Heart left ventricle (tissue), 16 donors: ENCODE data around the gene MRI1. TPM values are rescaled to one million over a fixed set of nuclear protein-coding genes. Genes with fewer than 3 reads are reported as not detected.

Experiments used
- ATAC-seq, 4 donors: fragments of 200-7000 bp; cut with Tn5 transposase; one replicate each; pipeline ENCODE4 v1.9.1; 2020 to 2022; ENCODE audit warnings: moderate library complexity in 4 of 4, mild to moderate bottlenecking in 3 of 4, moderate number of reproducible peaks in 1 of 4
- DNase-seq, 5 donors: peaks; one replicate each; pipeline ENCODE4 v3.0.0-alpha.2; 2020
- H3K27ac ChIP-seq, 12 donors: fragments of 200-600 bp; sonication (generic) in 4 of 12; one replicate each; pipeline versions ENCODE4 v1.5.0 to v1.8.0; 2016 to 2022; ENCODE audit warnings: mild to moderate bottlenecking in 2 of 12
- H3K27me3 ChIP-seq, 9 donors: fragments of 200-600 bp; sonication (generic) in 2 of 9; one replicate each; pipeline versions ENCODE4 v1.5.1 to v1.8.0; 2016 to 2022; ENCODE audit warnings: mild to moderate bottlenecking in 3 of 9
- H3K36me3 ChIP-seq, 9 donors: fragments of 200-600 bp; sonication (generic) in 2 of 9; one replicate each; pipeline versions ENCODE4 v1.5.0 to v1.8.0; 2018 to 2022; ENCODE audit warnings: mild to moderate bottlenecking in 2 of 9
- H3K4me1 ChIP-seq, 12 donors: fragments of 200-600 bp; sonication (generic) in 4 of 12; one replicate each; pipeline versions ENCODE4 v1.5.0 to v1.8.0; 2016 to 2022; ENCODE audit warnings: mild to moderate bottlenecking in 3 of 12
- H3K4me3 ChIP-seq, 12 donors: fragments of 200-600 bp; sonication (generic) in 4 of 12; one replicate each; pipeline versions ENCODE4 v1.5.0 to v1.8.0; 2017 to 2022; ENCODE audit warnings: mild to moderate bottlenecking in 9 of 12, moderate library complexity in 4 of 12
- H3K9me3 ChIP-seq, 12 donors: fragments of 200-600 bp; sonication (generic) in 4 of 12; one replicate each; pipeline versions ENCODE4 v1.5.0 to v1.8.0; 2016 to 2022; ENCODE audit warnings: mild to moderate bottlenecking in 1 of 12
- CTCF ChIP-seq, 12 donors: fragments of 200-600 bp; sonication (generic) in 4 of 12; IDR thresholded peaks; one replicate each; pipeline versions ENCODE4 v1.5.0 to v1.8.0; 2018 to 2022; ENCODE audit warnings: antibody characterized with exemption in 12 of 12, mild to moderate bottlenecking in 5 of 12
- POLR2A ChIP-seq, 2 donors: fragments of 450-650 bp; IDR thresholded peaks; one replicate each; pipeline ENCODE4 v1.6.1; 2017; ENCODE audit warnings: antibody characterized with exemption in 2 of 2, mild to moderate bottlenecking in 2 of 2, moderate library complexity in 2 of 2
- WGBS, 4 donors: extraction: QIAGEN DNeasy Blood & Tissue Kit in 2 of 4; methylation state at CpG; one replicate each; pipeline versions ENCODE4 v1.1.5 to v1.1.7; 2013 to 2018; 5-methylcytosine and 5-hydroxymethylcytosine counted together
- intact Hi-C, 10 donors: fragments of 100-400 bp; cut with DNase I; formaldehyde crosslinking; loops; one replicate each; pipeline versions ENCODE4 v1.11.1 to v1.14.2; 2022
- polyA plus RNA-seq, 2 donors: library from polyadenylated mRNA; stranded (reverse); fragments of 200-250 nt; gene quantifications; one replicate each; pipeline ENCODE4 v1.2.3, GENCODE V29; 2013
- total RNA-seq, 9 donors: library from RNA; depleted of rRNA in 2 of 9; stranded (reverse); fragments of >200 nt in 2 of 9; fragmentation: NEBNext Ultra II Directional in 3 of 9; extraction: Animal tissue kit (Norgen Biotek cat#: 25700) in 3 of 9; gene quantifications; one replicate each; pipeline versions ENCODE4 v1.1.0 to v1.2.4, GENCODE V29; 2016 to 2023
- donor health status: ischemic (EF 13 %, LVEDD 7.1; RV severe dilation, severe dysfunction).
- donor health status: healthy with polysubstance abuse.
- donor health status: DM: no; HTN: yes; CAD: no.
- donor health status: DM: no; HTN: no; CAD: no.
- donor health status: ischemic (EF 25% LVEDD 6.9; RV normal size, moderate dysfunction).
- donor health status: ischemic (EF 25% LVEDD 5.7; RV mildly dilated, moderate dysfunction).
- donor health status: healthy.
- donor health status: DM: yes; HTN: yes; CAD: no.
- donor health status: ischemic (EF 35%, LVEDD 5.7; RV mildly dilated, moderate dysfunction).
- donor health status: nonischemic (EF 11% LVEDD 7.7; RV severe dilation, severe dysfunction).
- donor health status: DM: yes; HTN: yes; CAD: no.
- donor health status: PGD.
- donor health status: ischemic (EF 29% LVEDD 5.4; RV normal size, mild dysfunction).
- donor health status: nonischemic (EF 23%, LVEDD 6.1; RV moderate dilation, normal function).

Gene MRI1
- total and polyA plus RNA-seq, 11 donors: 9.0 to 36.9 (median 15.6) TPM

- DNase-seq (no peak), ATAC-seq (no peak)
- Histone ChIP-seq H3K9me3 (no peaks in the 10 kb centered on the region), H3K4me3 (no peak overlapping the region), H3K27me3 (no peaks in the 10 kb centered on the region), H3K4me1 (peaks cover 0 to 19% (median 5%) of the 10 kb centered on the region in 12 donors), H3K27ac (no peak overlapping the region), H3K36me3 (peaks cover 0 to 38% (median 7%) of the 10 kb centered on the region in 9 donors)
- TF ChIP-seq CTCF (IDR thresholded peaks at IDR 0.05): no peak
- TF ChIP-seq POLR2A (IDR thresholded peaks at IDR 0.05): no peak
- intact Hi-C loops: no loop called here
- 96 to 98% (median 98%) methylated on average over 11 of the region's 11 CpGs for WGBS, 4 donors
These were observed 54.9 kb downstream of the MRI1 start for GRCh38 chr19:13819238-13819637.

- whole genome bisulfite sequencing, 4 donors: 95 to 100% (median 97%) methylated on average over 2 of the region's 2 CpGs
- no peaks in the 10 kb centered on the region for H3K27me3 ChIP-seq
- no peak overlapping the region for H3K4me3 ChIP-seq
- H3K9me3 ChIP-seq: no peaks in the 10 kb centered on the region
- intact Hi-C loops: no loop called here
- peaks cover 0 to 19% (median 5%) of the 10 kb centered on the region in 12 donors for H3K4me1 ChIP-seq
- DNase-seq: no peak
- peaks cover 0 to 38% (median 12%) of the 10 kb centered on the region in 9 donors for H3K36me3 ChIP-seq
- ATAC-seq: no peak
- TF ChIP-seq CTCF (IDR thresholded peaks at IDR 0.05) (no peak), POLR2A (IDR thresholded peaks at IDR 0.05) (no peak)
- H3K27ac ChIP-seq: peak overlapping the region in 9 of 12 donors; percentile 15 to 66 (median 34)
These were observed 57.0 kb downstream of the MRI1 start for GRCh38 chr19:13821292-13821691.

- WGBS, 4 donors: 70 to 78% (median 74%) methylated on average over 8 of the region's 8 CpGs
- ATAC-seq: peak in 1 of 4 donors; percentile 21
- Histone ChIP-seq H3K4me3 (no peak overlapping the region), H3K27me3 (no peaks in the 10 kb centered on the region), H3K9me3 (no peaks in the 10 kb centered on the region), H3K4me1 (peaks cover 0 to 16% (median 5%) of the 10 kb centered on the region in 12 donors), H3K27ac (peak overlapping the region in 8 of 12 donors; percentile 3 to 79 (median 57)), H3K36me3 (peaks cover 0 to 48% (median 21%) of the 10 kb centered on the region in 9 donors)
- intact Hi-C loops: no loop called here
- no peak for TF ChIP-seq POLR2A (IDR thresholded peaks at IDR 0.05)
- TF ChIP-seq CTCF (IDR thresholded peaks at IDR 0.05): no peak
- peak in 4 of 5 donors; percentile 39 to 72 (median 54) for DNase-seq
These were observed 58.9 kb downstream of the MRI1 start for GRCh38 chr19:13823256-13823655.

Other genes with a start within 250 kb of the MRI1 start
- gene C19orf53, start 9.9 kb downstream of the MRI1 start, total RNA-seq: 100 to 1,000 TPM in 2 of 9 donors, 10 to 100 TPM in 7; 79.3 to 435 (median 97.5) TPM
- gene C19orf53, start 9.9 kb downstream of the MRI1 start, polyA plus RNA-seq: 100 to 1,000 TPM; 159 to 346 TPM
- 10 to 100 TPM in 1 of 9 donors, 1 to 10 TPM in 8; 2.0 to 10.9 (median 3.4) TPM for gene ZSWIM4, start 30.9 kb downstream of the MRI1 start, total RNA-seq
- gene ZSWIM4, start 30.9 kb downstream of the MRI1 start, polyA plus RNA-seq: 1 to 10 TPM; 1.3 to 2.7 TPM
- 1 to 10 TPM in 3 of 9 donors, under 1 TPM in 1, not detected in 5; 0.83 to 1.3 (median 1.1) TPM for gene NANOS3, start 112.6 kb downstream of the MRI1 start, total RNA-seq
- 1 to 10 TPM in 1 of 2 donors, under 1 TPM in 1; 0.36 to 1.7 TPM for gene NANOS3, start 112.6 kb downstream of the MRI1 start, polyA plus RNA-seq
- 1 to 10 TPM in 1 of 9 donors, under 1 TPM in 6, not detected in 2; 0.23 to 1.2 (median 0.70) TPM for gene BRME1, start 141.6 kb downstream of the MRI1 start, total RNA-seq
- gene BRME1, start 141.6 kb downstream of the MRI1 start, polyA plus RNA-seq: 1 to 10 TPM in 1 of 2 donors, under 1 TPM in 1; 0.46 to 1.2 TPM
- gene CC2D1A, start 141.7 kb downstream of the MRI1 start, total RNA-seq: 10 to 100 TPM; 14.4 to 36.3 (median 19.2) TPM
- gene CC2D1A, start 141.7 kb downstream of the MRI1 start, polyA plus RNA-seq: 10 to 100 TPM; 19.5 to 29.2 TPM
- gene PODNL1, start 173.9 kb downstream of the MRI1 start, total RNA-seq: 1 to 10 TPM in 5 of 9 donors, under 1 TPM in 3, not detected in 1; 0.36 to 6.3 (median 1.5) TPM
- gene PODNL1, start 173.9 kb downstream of the MRI1 start, polyA plus RNA-seq: 1 to 10 TPM; 1.6 to 1.7 TPM
- gene DCAF15, start 188.0 kb downstream of the MRI1 start, total RNA-seq: 10 to 100 TPM in 8 of 9 donors, 1 to 10 TPM in 1; 8.4 to 21.4 (median 17.6) TPM
- 10 to 100 TPM; 24.3 to 25.8 TPM for gene DCAF15, start 188.0 kb downstream of the MRI1 start, polyA plus RNA-seq
- gene RFX1, start 241.8 kb downstream of the MRI1 start, total RNA-seq: 10 to 100 TPM in 5 of 9 donors, 1 to 10 TPM in 4; 6.0 to 15.4 (median 11.6) TPM
- gene RFX1, start 241.8 kb downstream of the MRI1 start, polyA plus RNA-seq: 1 to 10 TPM; 4.0 to 6.2 TPM